HG02623 (cell line): ENCODE data around the gene CDKAL1.

ENCODE experiments used
- ATAC-seq: cut with Tn5 transposase; IDR thresholded peaks from one replicate; pipeline ENCODE4 v1.9.1; 2021; ENCODE audit warnings: moderate library complexity; ENCODE audit not compliant: unreplicated experiment

CDKAL1 gene

DNA sequence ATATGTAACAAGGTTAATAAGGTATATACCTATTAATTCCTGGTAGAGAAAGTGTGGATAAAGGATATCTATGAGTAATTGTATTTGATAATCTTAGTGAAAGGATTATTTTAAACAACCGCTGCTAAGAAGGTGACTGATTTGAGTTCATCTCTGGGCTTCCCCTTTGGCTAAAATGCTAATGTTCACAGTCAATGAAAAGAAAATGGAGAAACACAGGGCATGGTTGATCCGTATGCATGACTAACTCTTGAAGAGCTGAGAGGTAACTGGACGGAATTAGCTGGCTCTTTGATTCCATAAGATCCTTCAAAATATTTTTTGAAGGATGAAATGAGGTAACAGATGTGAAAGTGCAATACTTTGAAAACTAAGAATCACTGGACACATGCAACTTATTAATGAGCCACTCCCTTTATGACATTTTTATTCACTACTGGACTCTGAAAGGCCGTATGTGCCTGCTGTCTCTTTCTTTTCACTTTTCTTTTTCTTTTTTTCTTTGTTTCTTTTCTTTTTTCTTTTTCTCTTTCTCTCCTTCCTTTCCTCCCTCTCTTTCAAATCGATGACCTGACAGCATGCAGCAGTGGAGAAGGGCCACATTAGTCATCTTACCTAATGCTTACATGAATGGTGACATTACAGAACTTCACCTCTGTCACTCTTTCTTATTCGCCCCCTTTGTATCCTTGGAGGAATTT is 464.6 kb downstream of the CDKAL1 start:
- no peak for ATAC-seq

DNA sequence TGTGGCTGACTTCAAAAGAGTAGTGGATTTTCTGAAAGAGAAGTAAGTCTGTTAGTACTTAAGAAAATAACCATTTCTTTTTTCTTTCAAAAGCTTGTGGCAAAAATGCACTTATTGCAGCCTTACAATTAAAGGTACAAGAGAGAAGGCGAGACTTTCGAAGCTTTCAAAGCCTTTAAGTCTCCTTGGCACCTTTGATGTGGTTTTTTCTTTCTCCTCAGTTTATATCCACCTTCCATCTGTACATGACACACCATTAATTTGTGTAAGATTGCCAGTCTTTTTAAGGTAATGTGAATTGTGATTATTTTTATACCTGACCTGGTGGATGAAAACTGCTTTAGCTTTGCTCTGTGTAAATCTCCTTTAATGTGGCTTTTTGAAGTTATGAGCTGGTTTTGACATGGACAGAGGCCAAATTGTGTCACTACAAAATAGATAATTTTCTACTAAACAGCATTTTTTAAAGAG is 466.1 kb downstream of the CDKAL1 start:
- ATAC-seq = no peak

GRCh38 chr6:21001736-21002135 is 467.5 kb downstream of the CDKAL1 start:
- no peak for ATAC-seq

DNA sequence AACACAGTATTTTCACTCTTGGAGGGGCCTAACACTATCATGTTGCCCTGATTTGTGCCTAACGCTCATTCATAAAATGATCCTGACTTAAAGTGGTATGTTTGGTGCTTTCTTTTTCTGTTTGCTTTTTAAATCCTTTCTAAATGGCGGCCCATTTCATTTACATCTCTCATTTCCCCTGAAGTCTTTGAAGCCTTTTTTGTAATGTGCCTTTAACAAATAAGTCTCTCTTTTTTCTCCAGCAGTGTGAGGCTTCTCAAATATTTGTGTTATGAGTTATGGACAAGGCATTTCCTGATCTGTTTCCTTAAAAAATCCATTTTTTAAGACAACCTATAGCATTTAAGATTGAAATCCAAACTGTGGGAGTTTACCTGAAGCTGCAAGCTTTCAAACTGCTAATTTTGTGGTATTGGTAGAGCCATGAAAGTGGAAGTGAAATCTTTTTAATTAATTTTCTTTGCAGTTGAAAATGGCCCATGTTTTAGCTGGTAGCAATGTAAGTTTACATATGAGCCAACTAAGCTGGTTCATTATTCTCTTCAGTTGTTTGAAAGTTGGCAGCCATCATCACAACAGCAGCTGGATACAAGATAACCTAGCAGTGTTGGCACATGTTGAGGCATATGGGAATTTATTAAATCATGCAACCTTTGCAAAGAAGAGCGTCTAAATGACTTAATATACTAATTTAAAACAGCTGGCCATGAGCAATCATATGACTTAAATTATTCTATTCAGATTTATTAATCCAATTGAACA is 469.7 kb downstream of the CDKAL1 start:
- ATAC-seq = peak; percentile 82

DNA sequence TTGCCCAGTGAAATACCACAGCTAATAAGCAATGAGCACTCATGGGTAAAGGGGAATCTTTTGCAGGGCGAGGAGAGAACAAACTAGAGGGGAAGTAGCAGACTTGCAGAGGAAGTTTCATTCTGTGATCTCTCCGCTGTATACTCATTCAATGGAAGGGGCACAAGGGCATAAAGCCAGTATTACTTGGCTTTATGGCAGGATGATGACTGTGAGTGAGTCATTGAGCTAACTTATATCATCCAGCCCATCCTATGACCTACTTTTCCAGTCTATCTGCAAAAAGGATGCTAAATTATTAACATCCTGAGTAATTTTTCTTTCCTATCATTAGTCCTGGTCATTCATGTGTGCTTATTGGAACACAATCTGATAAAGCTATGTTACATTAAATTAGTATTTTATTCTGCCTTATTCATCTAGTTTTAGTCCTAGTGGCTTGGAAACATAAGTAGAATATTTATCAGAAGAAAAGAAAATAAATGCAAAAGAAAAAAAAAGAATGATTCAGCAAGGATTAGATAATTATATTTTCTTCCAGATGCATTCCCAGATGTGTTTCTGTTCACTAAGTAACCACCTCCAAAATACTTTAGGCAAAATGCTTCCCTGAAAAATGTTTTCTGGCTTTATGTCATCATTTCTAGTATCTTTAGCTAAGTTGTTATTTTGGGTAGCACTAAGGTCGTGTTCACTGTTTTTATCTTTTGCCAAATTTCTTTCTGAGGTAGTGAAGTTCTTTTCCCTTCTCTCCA is 471.7 kb downstream of the CDKAL1 start:
- no peak for ATAC-seq

DNA sequence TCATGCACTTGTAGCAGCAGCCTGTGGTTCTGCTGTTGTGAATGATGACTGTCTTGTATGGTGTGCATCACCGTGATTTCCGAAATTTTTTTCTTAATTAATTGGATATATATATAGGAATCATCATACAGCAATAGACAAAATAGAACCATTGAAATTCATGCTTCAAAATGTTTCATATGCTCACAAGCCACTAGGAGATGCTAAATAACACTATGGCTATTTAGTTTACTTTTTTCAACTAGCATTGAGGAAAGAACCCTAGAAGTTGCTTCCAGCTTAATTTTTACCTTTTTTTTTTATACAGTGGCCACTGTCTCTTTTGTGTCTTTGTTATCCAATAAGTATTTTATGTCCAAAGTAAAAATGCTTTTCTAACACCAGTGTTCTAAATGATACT is 485.4 kb downstream of the CDKAL1 start:
- ATAC-seq = no peak

DNA sequence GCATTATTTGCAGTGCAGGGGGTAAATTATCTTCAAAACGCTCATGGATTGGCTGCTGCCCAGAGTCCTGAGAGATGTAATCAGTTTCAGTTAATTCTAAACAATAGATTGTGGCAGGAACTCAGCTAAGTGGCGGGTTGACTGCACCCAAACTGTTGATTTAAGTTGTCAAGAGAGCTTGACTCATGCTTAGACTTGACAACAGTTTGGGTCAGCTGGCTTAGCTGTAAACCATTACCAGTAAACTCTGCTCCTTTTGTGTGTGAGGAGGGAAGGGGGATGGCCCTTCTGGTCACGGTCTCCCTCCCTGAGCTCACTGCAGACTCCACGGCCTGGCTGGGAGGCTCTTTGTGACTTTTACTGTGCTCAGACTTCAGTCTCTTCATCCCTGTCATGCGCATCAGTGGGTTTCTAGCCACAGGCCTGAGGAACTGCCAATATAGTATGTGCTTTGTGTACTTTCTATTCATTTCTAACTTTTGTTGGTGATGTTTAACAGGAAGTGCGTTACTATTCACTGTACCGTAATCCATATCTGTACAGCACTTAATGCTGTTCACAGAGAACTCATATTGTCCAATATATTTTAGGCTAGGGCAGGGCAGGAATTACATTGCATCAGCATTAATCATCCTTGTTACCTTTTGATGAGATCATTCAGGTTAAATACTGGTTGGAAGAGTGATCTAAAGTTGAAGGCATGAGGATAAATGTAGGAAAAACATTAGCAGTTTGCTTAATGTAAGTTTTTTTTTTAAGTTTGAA is 488.3 kb downstream of the CDKAL1 start:
- ATAC-seq = peak; percentile 90

DNA sequence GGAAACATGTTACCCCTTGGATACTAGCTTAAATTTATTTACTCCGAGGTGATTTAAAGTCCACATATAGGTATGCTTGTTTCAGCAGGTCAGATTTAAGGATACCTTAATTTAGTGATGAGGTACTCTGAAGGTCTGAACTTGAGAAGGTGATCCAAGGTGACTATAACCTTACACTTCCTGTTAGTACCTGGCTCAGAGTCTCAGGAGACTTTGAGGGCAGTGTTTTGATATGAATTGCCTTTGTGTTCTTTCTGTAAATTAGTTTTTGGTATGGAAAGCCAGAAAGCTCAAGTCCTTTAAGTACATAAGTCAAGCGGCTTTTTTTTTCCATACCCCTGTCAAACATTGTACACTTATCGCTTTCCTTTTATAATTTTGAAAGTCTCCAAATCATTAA is 489.0 kb downstream of the CDKAL1 start:
- no peak for ATAC-seq

GRCh38 chr6:21024616-21025015 is 490.4 kb downstream of the CDKAL1 start:
- no peak for ATAC-seq

DNA sequence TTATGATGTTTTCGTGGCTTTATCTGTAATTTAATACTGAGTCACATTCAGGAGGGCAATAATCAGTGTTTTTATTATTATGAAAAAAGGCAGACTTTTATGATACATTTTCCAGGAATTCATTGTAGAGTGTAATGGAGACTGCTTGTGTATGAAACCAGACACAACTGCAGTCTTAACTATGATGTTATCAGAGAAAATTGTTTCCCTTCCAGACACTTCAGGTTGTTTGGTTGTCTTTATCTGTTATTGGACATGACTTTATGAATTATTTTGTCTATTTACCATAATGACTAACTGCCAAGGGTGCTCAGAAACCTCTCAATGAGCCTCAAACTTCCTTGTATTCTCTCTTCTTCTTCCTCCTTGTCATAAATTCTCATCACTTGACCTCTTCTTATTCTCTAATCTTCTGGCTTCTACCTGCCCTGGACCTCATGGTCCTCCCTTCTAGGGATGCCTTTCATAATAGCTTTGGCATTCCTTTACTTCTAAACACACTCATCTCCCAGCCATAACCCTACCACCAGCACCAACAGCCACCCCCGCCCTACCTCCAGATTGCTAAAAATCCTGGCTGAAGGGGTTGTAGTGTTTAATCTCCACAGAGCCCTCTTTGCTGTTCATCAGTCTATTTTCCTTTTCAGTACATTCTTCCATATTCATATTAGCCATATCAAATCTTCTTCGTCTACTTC is 492.5 kb downstream of the CDKAL1 start:
- no peak for ATAC-seq

DNA sequence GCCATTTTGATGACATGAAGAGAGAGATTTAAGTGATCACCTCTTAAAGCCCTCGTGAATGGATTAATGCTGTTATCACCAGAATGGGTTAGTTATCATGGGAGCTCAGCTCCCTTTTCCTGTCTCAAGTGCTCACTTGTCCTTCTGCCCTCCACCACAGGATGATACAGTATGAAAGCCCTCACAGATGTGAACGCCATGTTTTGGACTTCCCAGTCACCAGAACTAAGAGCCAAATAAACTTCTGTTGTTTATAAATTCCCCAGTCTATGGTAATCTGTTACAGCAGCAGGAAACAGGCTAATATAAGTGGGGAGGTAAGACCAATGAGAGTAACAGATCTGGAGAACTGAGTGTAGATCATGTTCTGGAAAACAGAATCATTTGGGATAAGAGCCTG is 493.2 kb downstream of the CDKAL1 start:
- ATAC-seq = no peak

GRCh38 chr6:21031182-21031581 is 496.9 kb downstream of the CDKAL1 start:
- no peak for ATAC-seq

DNA sequence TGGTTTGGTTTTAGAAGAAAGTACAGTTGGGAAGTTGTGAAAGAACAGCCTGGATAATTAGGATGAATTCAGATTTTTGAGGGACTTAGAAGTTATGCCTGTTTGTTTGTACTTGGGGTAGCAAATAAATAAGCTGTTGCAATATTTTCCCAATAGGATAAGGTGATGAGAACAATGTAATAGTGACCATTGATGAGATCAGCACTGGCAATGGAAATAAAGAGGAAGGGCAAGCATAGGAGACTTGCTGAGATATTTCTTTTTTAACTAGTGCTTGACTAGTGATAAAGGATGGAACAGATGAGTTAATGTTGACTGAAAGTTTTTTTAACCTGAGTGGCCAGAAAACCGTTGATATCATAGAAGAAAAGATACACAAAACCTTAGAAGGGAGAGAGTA is 498.8 kb downstream of the CDKAL1 start:
- ATAC-seq = no peak

DNA sequence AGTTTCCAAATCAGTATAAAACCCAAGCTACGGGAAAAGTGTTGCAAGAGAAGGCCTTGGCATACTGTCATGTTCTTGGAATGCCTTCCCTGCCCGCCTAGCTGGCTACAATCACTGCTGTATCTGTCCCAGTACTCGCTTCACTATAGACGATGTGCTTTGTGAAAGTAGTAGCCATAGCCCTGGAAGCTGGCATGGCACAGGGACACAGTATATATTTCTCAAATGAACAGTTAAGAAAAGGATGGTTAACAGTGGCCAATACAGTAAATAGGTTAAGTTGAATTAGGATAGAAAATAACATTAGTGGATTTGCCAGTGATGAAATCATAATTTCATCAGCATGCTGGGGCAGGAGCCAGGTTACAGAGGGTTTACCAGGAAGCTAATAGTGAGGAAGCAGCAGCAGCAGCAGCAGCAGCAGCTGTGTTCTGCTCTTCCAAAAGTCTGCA is 499.3 kb downstream of the CDKAL1 start:
- no peak for ATAC-seq

- ATAC-seq = no peak
These were observed 500.1 kb downstream of the CDKAL1 start for GRCh38 chr6:21034345-21034744.

- peak; percentile 70 for ATAC-seq
These were observed 503.2 kb downstream of the CDKAL1 start for GRCh38 chr6:21037453-21037852.

DNA sequence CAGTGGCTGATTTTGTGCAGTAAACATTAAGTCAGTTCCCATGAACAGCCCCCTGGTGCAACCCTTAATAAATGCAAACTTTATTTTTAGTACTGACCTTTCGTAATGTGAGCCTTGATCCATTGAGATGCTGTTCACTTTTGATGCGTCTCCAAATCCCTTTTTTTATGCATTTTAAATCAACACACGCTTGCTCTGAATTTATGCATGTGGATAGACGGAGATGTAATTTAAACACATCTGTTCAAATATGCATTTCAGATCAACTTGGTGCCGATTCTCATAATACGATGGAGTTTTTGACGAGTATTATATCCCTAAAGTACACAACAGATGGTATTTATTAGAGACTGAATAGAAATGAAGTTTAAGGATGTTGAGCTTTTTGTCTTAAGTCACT is 505.7 kb downstream of the CDKAL1 start:
- no peak for ATAC-seq

GRCh38 chr6:21045135-21045700 is 511.0 kb downstream of the CDKAL1 start:
- no peak for ATAC-seq

- no peak for ATAC-seq
These were observed 512.0 kb downstream of the CDKAL1 start for GRCh38 chr6:21046276-21046675.

- no peak for ATAC-seq
These were observed 513.8 kb downstream of the CDKAL1 start for GRCh38 chr6:21048047-21048446.
